Motor neuron (in vitro differentiated cells): Measurements from ENCODE around the gene MAGI1. TPM values are rescaled to one million over a fixed set of nuclear protein-coding genes. Genes with fewer than 3 reads are reported as not detected.
A peak's percentile ranks its signal among the peaks of the same experiment; 100 is the strongest.

Experiments used
- ATAC-seq, 8 experiments: fragments of 200-7000 bp; cut with Tn5 transposase; replicated peaks in 6 of 8; 2 replicates each; pipeline ENCODE4 v1.8.0; 2021; ENCODE audit warnings: mild to moderate bottlenecking in 8 of 8, moderate library complexity in 8 of 8
- H3K27ac ChIP-seq, 2 donors: fragments of 250-450 bp; sonication (Bioruptor Pico); 2 replicates each; pipeline ENCODE4 v1.9.0; 2021; ENCODE audit warnings: antibody characterized with exemption in 2 of 2, mild to moderate bottlenecking in 2 of 2, moderate library complexity in 1 of 2
- H3K4me1 ChIP-seq, 2 donors: fragments of 250-450 bp; sonication (Bioruptor Pico); replicated peaks in 1 of 2; 2 replicates each; pipeline ENCODE4 v1.6.1; 2021; ENCODE audit warnings: antibody characterized with exemption in 2 of 2, mild to moderate bottlenecking in 2 of 2, moderate library complexity in 1 of 2
- H3K4me3 ChIP-seq, 5 donors: fragments of 250-450 bp; sonication (Bioruptor Pico); 2 replicates each; pipeline ENCODE4 v1.9.0; 2021; ENCODE audit warnings: antibody characterized with exemption in 5 of 5, mild to moderate bottlenecking in 5 of 5, moderate library complexity in 4 of 5
- WGBS, 10 experiments: fragments of 450-650 bp; shearing (Covaris generic); methylation state at CpG; one replicate each; pipeline ENCODE4 v1.0.0; 2022; 5-methylcytosine and 5-hydroxymethylcytosine counted together
- in situ Hi-C, 9 experiments: fragments of 400-800 bp; cut with MboI; loops; one replicate each; pipeline ENCODE4 v1.15.0; 2021; ENCODE audit warnings: low sequenced_read_pairs in 9 of 9, low pct_unique_long_range_greater_than_20kb in 2 of 9; ENCODE audit not compliant: unreplicated experiment in 9 of 9
- total RNA-seq, 8 experiments: library from RNA; unstranded; fragments of 300-600 nt; gene quantifications; 2 replicates each; pipeline versions ENCODE4 v1.2.3 to v1.2.4, GENCODE V29; 2022

Gene MAGI1
- total RNA-seq, 8 experiments from 2014 or later = 25.3 to 66.3 (median 38.2) TPM

- H3K4me1 ChIP-seq = no peaks in the 10 kb centered on the region
- ATAC-seq = no peak
- H3K4me3 ChIP-seq = no peak overlapping the region
- no peak overlapping the region for H3K27ac ChIP-seq
- in situ Hi-C loops = no loop called here
- WGBS, 10 experiments = 70 to 100% (median 91%) methylated on average over 1 to 9 of the region's 11 CpGs
These were observed 42.1 kb downstream of the MAGI1 start for GRCh38 chr3:65996589-65996988.

- WGBS, 10 experiments = 11 to 100% (median 83%) methylated on average over 2 to 6 of the region's 6 CpGs; no CpG with 5 or more reads in 1 of the 10 experiments
- H3K4me3 ChIP-seq = no peak overlapping the region
- H3K4me1 ChIP-seq = no peaks in the 10 kb centered on the region
- no peak overlapping the region for H3K27ac ChIP-seq
- ATAC-seq = peak in 3 of 8 experiments; percentile 41 to 87 (median 69)
- in situ Hi-C loops = no loop called here
These were observed 43.2 kb downstream of the MAGI1 start for GRCh38 chr3:65995515-65995914.

GRCh38 chr3:65995030-65995429, 43.7 kb downstream of the MAGI1 start:
- WGBS, 10 experiments = 11 to 100% (median 43%) methylated on average over 1 to 4 of the region's 4 CpGs; no CpG with 5 or more reads in 1 of the 10 experiments
- in situ Hi-C loops = no loop called here
- H3K27ac ChIP-seq = no peak overlapping the region
- H3K4me1 ChIP-seq = no peaks in the 10 kb centered on the region
- peak in 6 of 8 experiments; percentile 27 to 87 (median 48) for ATAC-seq
- no peak overlapping the region for H3K4me3 ChIP-seq

GRCh38 chr3:65993134-65993900, 45.4 kb downstream of the MAGI1 start:
- in situ Hi-C loops = no loop called here

GRCh38 chr3:65992106-65992505, 46.6 kb downstream of the MAGI1 start:
- Histone ChIP-seq H3K4me3 (no peak overlapping the region), H3K4me1 (no peaks in the 10 kb centered on the region), H3K27ac (no peak overlapping the region)
- in situ Hi-C loops = no loop called here
- ATAC-seq = no peak
- 57 to 100% (median 90%) methylated on average over 1 of the region's 1 CpG; no CpG with 5 or more reads in 3 of the 10 experiments for WGBS, 10 experiments

More at GRCh38 chr3:65993134-65993900, 45.4 kb downstream of the MAGI1 start:
- no peak overlapping the region for H3K4me3 ChIP-seq
- no peak overlapping the region for H3K27ac ChIP-seq
- H3K4me1 ChIP-seq = no peaks in the 10 kb centered on the region
- WGBS, 10 experiments = 80 to 100% (median 100%) methylated on average over 1 of the region's 1 CpG; no CpG with 5 or more reads in 5 of the 10 experiments
- no peak for ATAC-seq

GRCh38 chr3:65988411-65989180, 50.1 kb downstream of the MAGI1 start:
- no peaks in the 10 kb centered on the region for H3K4me1 ChIP-seq
- ATAC-seq = no peak
- H3K4me3 ChIP-seq = no peak overlapping the region
- WGBS, 10 experiments = 58 to 100% (median 81%) methylated on average over 1 to 5 of the region's 5 CpGs; no CpG with 5 or more reads in 3 of the 10 experiments
- no peak overlapping the region for H3K27ac ChIP-seq
- in situ Hi-C loops = no loop called here

GRCh38 chr3:65986285-65986684, 52.4 kb downstream of the MAGI1 start:
- in situ Hi-C loops = no loop called here
- Histone ChIP-seq H3K4me3 (no peak overlapping the region), H3K27ac (no peak overlapping the region), H3K4me1 (no peaks in the 10 kb centered on the region)
- ATAC-seq = no peak
- WGBS, 10 experiments = 89 to 100% (median 100%) methylated on average over 1 to 4 of the region's 4 CpGs; no CpG with 5 or more reads in 1 of the 10 experiments

- in situ Hi-C loops = no loop called here
These were observed 53.7 kb downstream of the MAGI1 start for GRCh38 chr3:65984975-65985374.

GRCh38 chr3:65983100-65983499, 55.6 kb downstream of the MAGI1 start:
- WGBS, 10 experiments = 0 to 75% (median 35%) methylated on average over 1 of the region's 1 CpG; no CpG with 5 or more reads in 4 of the 10 experiments
- Histone ChIP-seq H3K4me3 (no peak overlapping the region), H3K4me1 (peaks cover 0 to 5% of the 10 kb centered on the region in 2 donors), H3K27ac (no peak overlapping the region)
- in situ Hi-C loops = no loop called here
- peak in 1 of 8 experiments; percentile 59 for ATAC-seq

More at GRCh38 chr3:65984975-65985374, 53.7 kb downstream of the MAGI1 start:
- no peaks in the 10 kb centered on the region for H3K4me1 ChIP-seq
- 80 to 100% (median 100%) methylated on average over 1 of the region's 1 CpG; no CpG with 5 or more reads in 5 of the 10 experiments for WGBS, 10 experiments
- ATAC-seq = no peak
- H3K27ac ChIP-seq = no peak overlapping the region
- no peak overlapping the region for H3K4me3 ChIP-seq

- ATAC-seq = peak in 2 of 8 experiments; percentile 73 to 88
- Histone ChIP-seq H3K4me1 (peaks cover 0 to 5% of the 10 kb centered on the region in 2 donors), H3K27ac (no peak overlapping the region), H3K4me3 (no peak overlapping the region)
- in situ Hi-C loops = no loop called here
- 33 to 100% (median 71%) methylated on average over 1 to 3 of the region's 4 CpGs; no CpG with 5 or more reads in 2 of the 10 experiments for WGBS, 10 experiments
These were observed 59.0 kb downstream of the MAGI1 start for GRCh38 chr3:65979731-65980130.

GRCh38 chr3:65979162-65979561, 59.6 kb downstream of the MAGI1 start:
- 15 to 92% (median 59%) methylated on average over 1 to 6 of the region's 6 CpGs for WGBS, 10 experiments
- in situ Hi-C loops = no loop called here
- H3K4me3 ChIP-seq = no peak overlapping the region
- no peak overlapping the region for H3K27ac ChIP-seq
- peaks cover 0 to 5% of the 10 kb centered on the region in 2 donors for H3K4me1 ChIP-seq
- peak in 4 of 8 experiments; percentile 23 to 92 (median 42) for ATAC-seq

- H3K4me3 ChIP-seq = no peak overlapping the region
- in situ Hi-C loops = no loop called here
- H3K27ac ChIP-seq = no peak overlapping the region
- peaks cover 0 to 5% of the 10 kb centered on the region in 2 donors for H3K4me1 ChIP-seq
- ATAC-seq = no peak
These were observed 60.6 kb downstream of the MAGI1 start for GRCh38 chr3:65978116-65978515.

- Histone ChIP-seq H3K4me1 (peaks cover 0 to 5% of the 10 kb centered on the region in 2 donors), H3K27ac (no peak overlapping the region), H3K4me3 (no peak overlapping the region)
- WGBS, 10 experiments = 55 to 100% (median 95%) methylated on average over 2 to 3 of the region's 3 CpGs; no CpG with 5 or more reads in 1 of the 10 experiments
- no peak for ATAC-seq
- in situ Hi-C loops = no loop called here
These were observed 63.7 kb downstream of the MAGI1 start for GRCh38 chr3:65975032-65975431.
